GM23248 (cell line): Measurements from ENCODE around the gene PVR. TPM values are rescaled to one million over a fixed set of nuclear protein-coding genes. Genes with fewer than 3 reads are reported as not detected.
A peak's percentile ranks its signal among the peaks of the same experiment; 100 is the strongest.

Experiments
- DNase-seq: peaks from one replicate; pipeline ENCODE4 v3.0.0-alpha.2; 2015
- H2AFZ ChIP-seq: fragments of 200-600 bp; sonication (generic); 2 replicates; pipeline ENCODE4 v1.6.1; 2016; ENCODE audit warnings: antibody characterized with exemption
- H3F3A ChIP-seq: fragments of 200-600 bp; sonication (generic); 2 replicates; pipeline ENCODE4 v1.6.1; 2016; ENCODE audit warnings: mild to moderate bottlenecking, antibody characterized with exemption, mixed run types; ENCODE audit not compliant: insufficient read depth
- H3K27ac ChIP-seq: fragments of 200-600 bp; sonication (generic); 2 replicates; pipeline ENCODE4 v1.5.1; 2016; ENCODE audit warnings: mild to moderate bottlenecking
- H3K27me3 ChIP-seq: fragments of 200-600 bp; sonication (generic); replicated peaks from 2 replicates; pipeline ENCODE4 v1.6.1; 2016; ENCODE audit warnings: mild to moderate bottlenecking; ENCODE audit not compliant: insufficient read depth
- H3K36me3 ChIP-seq: fragments of 200-600 bp; sonication (generic); 2 replicates; pipeline ENCODE4 v1.6.1; 2016; ENCODE audit warnings: low read depth, mild to moderate bottlenecking
- H3K4me1 ChIP-seq: fragments of 200-600 bp; sonication (generic); 2 replicates; pipeline ENCODE4 v1.6.1; 2016; ENCODE audit warnings: mild to moderate bottlenecking; ENCODE audit not compliant: insufficient read depth
- H3K4me2 ChIP-seq: fragments of 200-600 bp; sonication (generic); one replicate; pipeline ENCODE4 v1.6.1; 2016; ENCODE audit warnings: mild to moderate bottlenecking; ENCODE audit not compliant: unreplicated experiment
- H3K4me3 ChIP-seq: fragments of 200-600 bp; sonication (generic); 2 replicates; pipeline ENCODE4 v1.5.1; 2016; ENCODE audit warnings: mild to moderate bottlenecking
- H3K79me2 ChIP-seq: fragments of 200-600 bp; sonication (generic); 2 replicates; pipeline ENCODE4 v1.6.1; 2016; ENCODE audit warnings: mild to moderate bottlenecking; ENCODE audit not compliant: insufficient read depth
- H3K9ac ChIP-seq: fragments of 200-600 bp; sonication (generic); 2 replicates; pipeline ENCODE4 v1.6.1; 2016; ENCODE audit warnings: mild to moderate bottlenecking
- H3K9me2 ChIP-seq: fragments of 200-600 bp; sonication (generic); 2 replicates; pipeline ENCODE4 v1.6.1; 2016; ENCODE audit warnings: mixed run types, mild to moderate bottlenecking, moderate library complexity; ENCODE audit not compliant: insufficient read depth
- H3K9me3 ChIP-seq: fragments of 200-600 bp; sonication (generic); one replicate; pipeline ENCODE4 v1.6.1; 2017; ENCODE audit warnings: low read depth
- H4K20me1 ChIP-seq: fragments of 200-600 bp; sonication (generic); 2 replicates; pipeline ENCODE4 v1.6.0; 2016; ENCODE audit not compliant: insufficient read depth
- EZH2 ChIP-seq: fragments of 200-600 bp; sonication (generic); IDR thresholded peaks from 2 replicates; pipeline ENCODE4 v1.6.1; 2018; ENCODE audit warnings: antibody characterized with exemption, mild to moderate bottlenecking; ENCODE audit not compliant: insufficient read depth, poor library complexity, severe bottlenecking
- EZH2phosphoT487 ChIP-seq: fragments of 200-600 bp; sonication (generic); IDR thresholded peaks from 2 replicates; pipeline ENCODE4 v1.6.1; 2018; ENCODE audit warnings: antibody characterized with exemption, moderate library complexity, mild to moderate bottlenecking, low read depth; ENCODE audit not compliant: insufficient read depth
- WGBS, 2 experiments: methylation state at CpG; one replicate each; pipeline ENCODE4 v1.1.6; 2015 to 2017; ENCODE audit warnings: low lambda C conversion rate in 2 of 2, low coverage in 1 of 2; ENCODE audit errors: missing lambda C conversion rate in 2 of 2; 5-methylcytosine and 5-hydroxymethylcytosine counted together
- in situ Hi-C: fragments of 300-500 bp; cut with MboI; formaldehyde crosslinking; loops from 2 replicates; pipeline ENCODE4 v1.15.0; 2020
- polyA plus RNA-seq: library from polyadenylated mRNA; unstranded; fragments of >200 nt; fragmentation: Nextera tagmentation; extraction: Ambion mirVana; gene quantifications from 2 replicates; pipeline ENCODE4 v1.2.1, GENCODE V29; 2016
- total RNA-seq: library from RNA; depleted of rRNA; stranded (reverse); fragments of >200 nt; shearing (Covaris generic); gene quantifications from 2 replicates; pipeline ENCODE4 v1.2.3, GENCODE V29; 2014

The PVR gene
- total and polyA plus RNA-seq, 2 experiments from 2014 or later: 58.8 to 148 TPM

- no peaks in the 10 kb centered on the region for H3K9me2 ChIP-seq
- in situ Hi-C loops: no loop called here
- no peak overlapping the region for H3K9ac ChIP-seq
- no peak overlapping the region for H3K4me2 ChIP-seq
- WGBS, 2 experiments: 57 to 66% methylated on average over 3 of the region's 3 CpGs
- no peak overlapping the region for H3K27ac ChIP-seq
- peaks cover 22% of the 10 kb centered on the region for H3F3A ChIP-seq
- no peaks in the 10 kb centered on the region for H3K36me3 ChIP-seq
- H3K79me2 ChIP-seq: peaks cover 12% of the 10 kb centered on the region
- no peaks in the 10 kb centered on the region for H4K20me1 ChIP-seq
- H2AFZ ChIP-seq: no peak overlapping the region
- H3K4me1 ChIP-seq: peaks cover 27% of the 10 kb centered on the region
- no peaks in the 10 kb centered on the region for H3K9me3 ChIP-seq
- TF ChIP-seq EZH2 (no peak), EZH2phosphoT487 (no peak)
- H3K4me3 ChIP-seq: no peak overlapping the region
- no peaks in the 10 kb centered on the region for H3K27me3 ChIP-seq
- DNase-seq: peak; percentile 71
These were observed 3.2 kb upstream of the PVR start for GRCh38 chr19:44640518-44640917.

DNA sequence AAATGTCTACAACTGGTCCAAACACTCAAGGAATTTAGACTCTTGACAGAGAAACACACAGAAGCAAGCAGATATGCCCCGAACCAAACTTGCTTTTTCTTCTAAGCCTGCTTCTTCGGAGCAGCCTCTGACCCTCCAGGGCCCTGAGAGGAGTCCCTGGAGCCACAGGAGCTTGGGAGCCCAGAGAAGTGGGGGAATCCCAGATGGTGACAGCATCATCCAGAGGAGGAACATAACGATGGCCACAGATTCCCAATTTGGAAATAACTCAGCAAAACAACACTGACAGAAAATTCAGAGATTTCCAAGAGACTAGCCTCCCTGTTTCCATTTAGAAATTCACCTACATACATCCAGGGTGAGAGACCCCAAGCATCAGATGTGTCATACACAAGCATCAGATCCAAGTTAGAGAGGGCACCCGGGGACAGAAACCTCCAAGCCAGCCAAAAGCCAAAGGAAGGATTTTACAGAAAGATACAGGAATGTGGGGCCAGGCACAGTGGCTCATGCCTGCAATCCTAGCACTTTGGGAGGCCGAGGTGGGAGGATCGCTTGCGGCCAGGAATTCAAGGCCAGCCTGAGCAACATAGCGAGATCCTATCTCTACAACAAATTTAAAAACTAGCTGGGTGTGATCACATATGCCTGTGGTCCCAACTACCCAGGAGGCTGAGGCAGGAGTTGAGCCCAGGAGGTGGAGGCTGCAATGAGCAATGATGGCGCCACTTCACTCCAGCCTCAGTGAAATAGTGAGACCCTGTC is 2.0 kb upstream of the PVR start:
- H3K27ac ChIP-seq: no peak overlapping the region
- H4K20me1 ChIP-seq: no peaks in the 10 kb centered on the region
- no peak overlapping the region for H3K4me3 ChIP-seq
- TF ChIP-seq EZH2phosphoT487: no peak
- TF ChIP-seq EZH2: no peak
- no peaks in the 10 kb centered on the region for H3K9me2 ChIP-seq
- DNase-seq: no peak
- no peak overlapping the region for H3K9ac ChIP-seq
- in situ Hi-C loops: no loop called here
- H3K27me3 ChIP-seq: no peaks in the 10 kb centered on the region
- H2AFZ ChIP-seq: no peak overlapping the region
- no peak overlapping the region for H3K4me2 ChIP-seq
- no peaks in the 10 kb centered on the region; the same call in 1 of the 2 replicates for H3K36me3 ChIP-seq
- peaks cover 20% of the 10 kb centered on the region for H3K4me1 ChIP-seq
- H3F3A ChIP-seq: peaks cover 10% of the 10 kb centered on the region
- peaks cover 24% of the 10 kb centered on the region for H3K79me2 ChIP-seq
- H3K9me3 ChIP-seq: no peaks in the 10 kb centered on the region
- 83 to 86% methylated on average over 9 of the region's 9 CpGs for WGBS, 2 experiments

DNA sequence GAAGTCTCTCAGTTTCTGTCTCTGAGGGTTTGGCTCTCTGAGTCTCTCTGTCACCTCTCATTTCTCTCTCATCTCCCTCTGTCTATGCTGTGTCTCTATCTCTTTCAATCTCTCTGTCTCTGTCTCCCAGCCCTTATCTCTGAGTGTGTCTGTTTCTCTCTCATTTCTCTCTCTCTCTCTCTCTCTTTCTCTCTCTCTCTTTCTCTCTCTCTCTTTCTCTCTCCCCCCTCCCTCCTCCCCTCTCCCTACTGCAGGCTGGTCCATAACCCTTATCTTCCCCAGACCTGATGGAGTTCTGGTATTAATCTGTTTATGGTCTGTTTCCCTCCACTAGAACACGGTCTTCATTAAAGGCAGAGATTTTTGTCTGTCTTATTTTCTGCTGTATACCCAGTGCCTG is 1.3 kb upstream of the PVR start:
- no peak overlapping the region for H2AFZ ChIP-seq
- no peak overlapping the region for H3K4me3 ChIP-seq
- H3F3A ChIP-seq: peaks cover 6% of the 10 kb centered on the region; the same call in 1 of the 2 replicates
- 9 to 20% methylated on average over 1 of the region's 1 CpG for WGBS, 2 experiments
- H3K9me2 ChIP-seq: no peaks in the 10 kb centered on the region
- H3K27ac ChIP-seq: no peak overlapping the region
- peaks cover 19% of the 10 kb centered on the region for H3K4me1 ChIP-seq
- no peaks in the 10 kb centered on the region for H4K20me1 ChIP-seq
- peaks cover 31% of the 10 kb centered on the region for H3K79me2 ChIP-seq
- H3K27me3 ChIP-seq: no peaks in the 10 kb centered on the region
- no peak overlapping the region for H3K4me2 ChIP-seq
- no peak for TF ChIP-seq EZH2phosphoT487
- no peak for TF ChIP-seq EZH2
- H3K9me3 ChIP-seq: no peaks in the 10 kb centered on the region
- no peak for DNase-seq
- H3K36me3 ChIP-seq: no peaks in the 10 kb centered on the region; the same call in 1 of the 2 replicates
- H3K9ac ChIP-seq: no peak overlapping the region
- in situ Hi-C loops: no loop called here

DNA sequence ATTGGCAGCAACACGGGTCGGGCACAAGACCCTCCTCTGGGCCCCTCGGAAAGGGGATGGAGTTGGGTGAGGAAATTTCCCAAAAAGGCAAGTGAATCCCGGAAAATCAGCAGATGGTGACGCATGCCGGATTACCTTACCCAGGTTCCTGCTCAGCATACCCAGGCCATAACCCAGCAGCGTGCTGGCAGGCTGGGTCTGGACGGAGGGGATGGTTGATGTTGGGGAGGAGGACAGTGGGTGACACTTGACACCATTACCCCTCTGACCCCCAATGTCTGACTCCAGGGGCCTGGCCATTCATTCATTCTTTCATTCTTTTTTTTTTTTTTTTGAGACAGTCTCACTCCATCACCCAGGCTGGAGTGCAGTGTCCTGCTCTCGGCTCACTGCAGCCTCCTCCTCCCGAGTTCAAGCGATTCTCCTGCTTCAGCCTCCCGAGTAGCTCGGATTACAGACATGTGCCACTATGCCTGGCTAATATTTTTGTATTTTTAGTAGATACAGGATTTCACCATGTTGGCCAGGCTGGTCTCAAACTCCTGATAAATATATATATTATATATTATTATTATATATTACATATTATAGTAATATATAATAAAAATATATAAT is 799 bp downstream of the PVR start:
- Histone ChIP-seq H4K20me1 (no peaks in the 10 kb centered on the region), H3F3A (peaks cover 15% of the 10 kb centered on the region), H3K4me1 (peaks cover 30% of the 10 kb centered on the region), H3K9ac (peak overlapping the region; percentile 88), H3K4me3 (peak overlapping the region; percentile 93), H3K9me2 (no peaks in the 10 kb centered on the region), H3K27ac (peak overlapping the region; percentile 63), H2AFZ (peak overlapping the region; percentile 89), H3K27me3 (no peaks in the 10 kb centered on the region), H3K9me3 (no peaks in the 10 kb centered on the region), H3K4me2 (peak overlapping the region; percentile 89), H3K36me3 (no peaks in the 10 kb centered on the region; the same call in 1 of the 2 replicates), H3K79me2 (peaks cover 50% of the 10 kb centered on the region)
- WGBS, 2 experiments: 2 to 3% methylated on average over 13 of the region's 13 CpGs
- DNase-seq: peak; percentile 67
- in situ Hi-C loops: no loop called here
- no peak for TF ChIP-seq EZH2
- TF ChIP-seq EZH2phosphoT487: no peak
